Ureter (tissue), 1 donor: Measurements from ENCODE around the gene PRM2. TPM values are rescaled to one million over a fixed set of nuclear protein-coding genes. Genes with fewer than 3 reads are reported as not detected.

Experiments
- DNase-seq: peaks from one replicate; pipeline ENCODE4 v3.0.0-alpha.2; 2020; ENCODE audit warnings: low spot score
- total RNA-seq: library from RNA; stranded (reverse); gene quantifications from one replicate; pipeline ENCODE4 v1.2.4, GENCODE V29; 2023
- donor health status: DM: yes; HTN: yes; CAD: no.

The PRM2 gene
- total RNA-seq, 1 donor from 2014 or later, result not detected

DNA sequence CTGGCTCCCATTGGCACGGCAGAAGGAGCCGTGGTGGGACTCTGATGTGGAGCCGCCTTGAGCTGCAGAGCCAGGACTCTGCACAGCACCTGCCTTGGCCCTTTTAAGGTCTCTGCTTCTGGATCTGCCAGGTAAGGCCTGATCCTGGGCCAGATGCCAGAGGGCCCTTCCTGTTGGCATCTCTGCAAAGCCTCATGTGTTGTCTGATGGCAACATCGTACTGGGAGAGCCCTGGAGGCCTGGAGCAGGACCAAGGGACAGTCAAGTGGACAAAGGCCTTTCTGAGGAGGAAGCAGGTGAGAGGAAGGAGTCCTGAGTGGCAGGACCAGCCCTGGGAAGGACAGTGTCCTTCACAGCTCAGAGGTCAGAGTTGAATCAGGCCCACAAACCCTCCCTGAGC is 46.4 kb downstream of the PRM2 start:
- DNase-seq, result no peak

- DNase-seq, result no peak
Measured at GRCh38 chr16:11229432-11229831, 46.8 kb downstream of the PRM2 start.

DNA sequence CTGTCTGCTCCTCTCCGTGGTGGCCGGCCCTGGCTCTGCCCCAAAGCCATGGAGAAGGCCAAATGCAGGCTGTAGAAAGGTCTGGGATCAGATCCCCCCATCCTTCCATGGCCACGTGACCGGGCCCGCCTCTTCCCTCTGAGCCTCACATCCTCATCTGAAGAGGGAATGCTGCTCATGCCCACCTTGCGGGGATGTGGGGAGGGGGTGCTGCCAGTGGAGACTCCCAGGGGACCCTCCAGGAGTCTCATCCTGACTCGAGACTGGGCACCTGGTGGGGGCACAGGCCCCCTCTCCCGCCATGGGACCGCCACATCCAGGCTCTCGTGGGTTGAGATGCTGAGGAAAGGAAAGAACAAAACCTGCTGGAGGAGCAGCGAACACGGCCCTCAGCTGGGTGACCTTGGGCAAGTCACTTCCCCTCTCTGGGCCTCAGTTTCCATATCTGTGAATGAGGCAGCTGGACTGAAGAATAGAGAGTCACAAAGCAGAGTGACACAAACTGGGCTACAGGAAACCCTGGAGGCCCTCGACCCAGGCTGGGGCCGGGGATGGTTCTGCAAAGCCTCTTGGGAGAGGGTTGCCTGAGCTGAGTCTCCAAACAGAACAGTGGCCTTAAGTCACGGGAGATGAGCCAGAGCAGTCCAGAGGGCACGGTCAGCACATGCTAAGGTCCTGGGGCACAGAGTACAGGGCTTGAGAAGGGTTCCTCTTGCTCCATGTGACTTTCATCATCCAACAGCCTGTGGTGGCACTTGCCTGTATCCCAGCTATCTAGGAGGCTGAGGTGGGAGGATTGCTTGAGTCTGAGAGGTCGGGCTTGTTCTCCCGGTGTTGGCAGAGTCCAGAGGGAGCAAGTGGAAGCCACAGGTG is 50.4 kb downstream of the PRM2 start:
- DNase-seq, result no peak

Other genes starting within 250 kb of the PRM2 start
- gene SOCS1, start 20.3 kb downstream of the PRM2 start, total RNA-seq, result 6.9 TPM
- not detected for gene TNP2, start 7.2 kb downstream of the PRM2 start, total RNA-seq
- gene PRM3, start 2.9 kb downstream of the PRM2 start, total RNA-seq, result not detected
- not detected for gene PRM1, start 4.8 kb upstream of the PRM2 start, total RNA-seq
- gene RMI2, start 69.0 kb upstream of the PRM2 start, total RNA-seq, result 8.4 TPM